HepG2 (cell line): ENCODE results near the gene PRMT2. TPM values are rescaled to one million over a fixed set of nuclear protein-coding genes. Genes with fewer than 3 reads are reported as not detected.

Experiments
- AHR ChIP-seq: IDR thresholded peaks from 2 replicates; pipeline ENCODE4 v1.6.1; 2018; ENCODE audit warnings: missing genetic modification reagents, missing compliant biosample characterization
- CBFB ChIP-seq: sonication (generic); formaldehyde crosslinking; IDR thresholded peaks from 2 replicates; pipeline ENCODE4 v1.4.0; 2020; ENCODE audit warnings: missing genetic modification reagents
- ISL2 ChIP-seq: sonication (generic); formaldehyde crosslinking; IDR thresholded peaks from 2 replicates; pipeline ENCODE4 v1.5.0; 2020; ENCODE audit warnings: missing genetic modification reagents
- MIER3 ChIP-seq: IDR thresholded peaks from 2 replicates; pipeline ENCODE4 v1.6.1; 2016; ENCODE audit warnings: missing compliant biosample characterization, borderline replicate concordance
- RAD51 ChIP-seq: fragments of 450-650 bp; IDR thresholded peaks from 2 replicates; pipeline ENCODE4 v1.6.1; 2016; ENCODE audit warnings: borderline replicate concordance
- ZSCAN25 ChIP-seq: sonication (generic); formaldehyde crosslinking; IDR thresholded peaks from 2 replicates; pipeline ENCODE4 v1.8.0; 2022; ENCODE audit warnings: mild to moderate bottlenecking, missing genetic modification reagents
- polyA plus RNA-seq, 8 experiments: library from polyadenylated mRNA; depleted of rRNA in 3 of 8; stranded (reverse) in 7 of 8; unstranded in 1 of 8; fragments of >200 nt; fragmentation: Illumina TruSeq in 4 of 8; extraction: Trizol in 4 of 8; gene quantifications; 2 replicates each; pipeline versions ENCODE4 v1.2.1 to v1.2.3, GENCODE V29; 2011 to 2016; ENCODE audit warnings: low read depth in 4 of 8, missing spikeins in 1 of 8, mixed read lengths in 1 of 8; ENCODE audit not compliant: insufficient read depth in 1 of 8
- total RNA-seq, 5 experiments: library from RNA; depleted of rRNA; stranded (reverse); fragments of >200 nt; fragmentation: Illumina TruSeq; extraction: Trizol; gene quantifications; 2 replicates each; pipeline ENCODE4 v1.2.3, GENCODE V29; 2016; ENCODE audit warnings: low read depth in 1 of 5
- TF ChIP-seq, protein P1 (sequence below): sonication (generic); formaldehyde crosslinking; IDR thresholded peaks from 2 replicates; pipeline ENCODE4 v1.5.0; 2020; ENCODE audit warnings: missing genetic modification reagents, mild to moderate bottlenecking, borderline replicate concordance
- TF ChIP-seq, protein P2 (sequence below): sonication (generic); formaldehyde crosslinking; IDR thresholded peaks from 2 replicates; pipeline ENCODE4 v1.4.0; 2020; ENCODE audit warnings: missing genetic modification reagents
- TF ChIP-seq, protein P3 (sequence below): sonication (generic); formaldehyde crosslinking; IDR thresholded peaks from 2 replicates; pipeline ENCODE4 v1.5.0; 2020; ENCODE audit warnings: mild to moderate bottlenecking, missing genetic modification reagents
- TF ChIP-seq, protein P4 (sequence below): sonication (generic); formaldehyde crosslinking; IDR thresholded peaks from 2 replicates; pipeline ENCODE4 v1.4.0; 2020; ENCODE audit warnings: missing genetic modification reagents

PRMT2 gene
- total and polyA plus RNA-seq, 2 of the 13 experiments (the other 11 are each of a cell fraction or from before 2014, with no cell fraction given) = 54.4 to 78.8 TPM

DNA sequence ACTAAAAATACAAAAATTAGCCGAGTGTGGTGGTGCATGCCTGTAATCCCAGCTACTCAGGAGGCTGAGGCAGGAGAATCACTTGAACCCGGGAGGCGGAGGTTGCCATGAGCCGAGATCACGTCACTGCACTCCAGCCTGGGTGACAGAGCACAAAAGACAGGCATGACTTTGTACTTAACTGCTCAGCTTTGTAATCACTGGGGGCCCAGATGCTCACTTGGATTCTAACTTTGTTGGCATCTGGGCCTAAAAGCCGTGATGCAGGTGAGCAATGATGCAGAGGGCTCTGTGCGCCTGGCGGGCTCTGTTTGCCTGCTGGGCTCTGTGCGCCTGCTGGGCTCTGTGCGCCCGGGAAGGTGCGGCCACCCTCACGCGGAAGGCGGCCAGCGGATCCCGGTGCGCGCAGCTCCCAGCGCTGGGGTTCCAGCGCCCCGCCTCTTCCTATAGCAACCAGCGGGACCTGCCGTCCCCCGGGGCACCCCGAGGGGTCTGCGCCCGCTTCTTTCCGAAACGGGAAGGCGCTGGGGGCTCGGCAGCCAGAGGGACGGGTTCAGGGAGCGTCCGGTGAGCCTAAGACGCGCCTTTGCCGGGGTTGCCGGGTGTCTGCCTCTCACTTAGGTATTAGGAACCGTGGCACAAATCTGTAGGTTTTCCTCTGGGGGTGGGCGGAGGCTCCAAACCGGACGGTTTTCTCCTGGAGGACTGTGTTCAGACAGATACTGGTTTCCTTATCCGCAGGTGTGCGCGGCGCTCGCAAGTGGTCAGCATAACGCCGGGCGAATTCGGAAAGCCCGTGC lies 31.7 kb downstream of the PRMT2 start (continued):
- TF ChIP-seq, protein P1, sequence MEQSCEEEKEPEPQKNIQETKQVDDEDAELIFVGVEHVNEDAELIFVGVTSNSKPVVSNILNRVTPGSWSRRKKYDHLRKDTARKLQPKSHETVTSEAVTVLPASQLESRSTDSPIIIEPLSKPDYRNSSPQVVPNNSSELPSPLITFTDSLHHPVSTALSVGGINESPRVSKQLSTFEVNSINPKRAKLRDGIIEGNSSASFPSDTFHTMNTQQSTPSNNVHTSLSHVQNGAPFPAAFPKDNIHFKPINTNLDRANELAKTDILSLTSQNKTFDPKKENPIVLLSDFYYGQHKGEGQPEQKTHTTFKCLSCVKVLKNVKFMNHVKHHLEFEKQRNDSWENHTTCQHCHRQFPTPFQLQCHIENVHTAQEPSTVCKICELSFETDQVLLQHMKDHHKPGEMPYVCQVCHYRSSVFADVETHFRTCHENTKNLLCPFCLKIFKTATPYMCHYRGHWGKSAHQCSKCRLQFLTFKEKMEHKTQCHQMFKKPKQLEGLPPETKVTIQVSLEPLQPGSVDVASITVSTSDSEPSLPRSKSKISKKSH (CRISPR knock-in tag) = no peak
- TF ChIP-seq, protein P2, sequence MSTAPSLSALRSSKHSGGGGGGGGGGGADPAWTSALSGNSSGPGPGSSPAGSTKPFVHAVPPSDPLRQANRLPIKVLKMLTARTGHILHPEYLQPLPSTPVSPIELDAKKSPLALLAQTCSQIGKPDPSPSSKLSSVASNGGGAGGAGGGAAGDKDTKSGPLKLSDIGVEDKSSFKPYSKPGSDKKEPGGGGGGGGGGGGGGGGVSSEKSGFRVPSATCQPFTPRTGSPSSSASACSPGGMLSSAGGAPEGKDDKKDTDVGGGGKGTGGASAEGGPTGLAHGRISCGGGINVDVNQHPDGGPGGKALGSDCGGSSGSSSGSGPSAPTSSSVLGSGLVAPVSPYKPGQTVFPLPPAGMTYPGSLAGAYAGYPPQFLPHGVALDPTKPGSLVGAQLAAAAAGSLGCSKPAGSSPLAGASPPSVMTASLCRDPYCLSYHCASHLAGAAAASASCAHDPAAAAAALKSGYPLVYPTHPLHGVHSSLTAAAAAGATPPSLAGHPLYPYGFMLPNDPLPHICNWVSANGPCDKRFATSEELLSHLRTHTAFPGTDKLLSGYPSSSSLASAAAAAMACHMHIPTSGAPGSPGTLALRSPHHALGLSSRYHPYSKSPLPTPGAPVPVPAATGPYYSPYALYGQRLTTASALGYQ (CRISPR knock-in tag) = no peak
- TF ChIP-seq, protein P3, sequence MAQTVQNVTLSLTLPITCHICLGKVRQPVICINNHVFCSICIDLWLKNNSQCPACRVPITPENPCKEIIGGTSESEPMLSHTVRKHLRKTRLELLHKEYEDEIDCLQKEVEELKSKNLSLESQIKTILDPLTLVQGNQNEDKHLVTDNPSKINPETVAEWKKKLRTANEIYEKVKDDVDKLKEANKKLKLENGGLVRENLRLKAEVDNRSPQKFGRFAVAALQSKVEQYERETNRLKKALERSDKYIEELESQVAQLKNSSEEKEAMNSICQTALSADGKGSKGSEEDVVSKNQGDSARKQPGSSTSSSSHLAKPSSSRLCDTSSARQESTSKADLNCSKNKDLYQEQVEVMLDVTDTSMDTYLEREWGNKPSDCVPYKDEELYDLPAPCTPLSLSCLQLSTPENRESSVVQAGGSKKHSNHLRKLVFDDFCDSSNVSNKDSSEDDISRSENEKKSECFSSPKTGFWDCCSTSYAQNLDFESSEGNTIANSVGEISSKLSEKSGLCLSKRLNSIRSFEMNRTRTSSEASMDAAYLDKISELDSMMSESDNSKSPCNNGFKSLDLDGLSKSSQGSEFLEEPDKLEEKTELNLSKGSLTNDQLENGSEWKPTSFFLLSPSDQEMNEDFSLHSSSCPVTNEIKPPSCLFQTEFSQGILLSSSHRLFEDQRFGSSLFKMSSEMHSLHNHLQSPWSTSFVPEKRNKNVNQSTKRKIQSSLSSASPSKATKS = no peak
- TF ChIP-seq ZSCAN25 (no peak), MIER3 (CRISPR knock-in tag) (no peak), CBFB (CRISPR knock-in tag) (no peak), RAD51 (no peak), AHR (CRISPR knock-in tag) (no peak), ISL2 (CRISPR knock-in tag) (0 out of 2 replicates have a peak, but pooled peaks have one; percentile 44)
- TF ChIP-seq, protein P4, sequence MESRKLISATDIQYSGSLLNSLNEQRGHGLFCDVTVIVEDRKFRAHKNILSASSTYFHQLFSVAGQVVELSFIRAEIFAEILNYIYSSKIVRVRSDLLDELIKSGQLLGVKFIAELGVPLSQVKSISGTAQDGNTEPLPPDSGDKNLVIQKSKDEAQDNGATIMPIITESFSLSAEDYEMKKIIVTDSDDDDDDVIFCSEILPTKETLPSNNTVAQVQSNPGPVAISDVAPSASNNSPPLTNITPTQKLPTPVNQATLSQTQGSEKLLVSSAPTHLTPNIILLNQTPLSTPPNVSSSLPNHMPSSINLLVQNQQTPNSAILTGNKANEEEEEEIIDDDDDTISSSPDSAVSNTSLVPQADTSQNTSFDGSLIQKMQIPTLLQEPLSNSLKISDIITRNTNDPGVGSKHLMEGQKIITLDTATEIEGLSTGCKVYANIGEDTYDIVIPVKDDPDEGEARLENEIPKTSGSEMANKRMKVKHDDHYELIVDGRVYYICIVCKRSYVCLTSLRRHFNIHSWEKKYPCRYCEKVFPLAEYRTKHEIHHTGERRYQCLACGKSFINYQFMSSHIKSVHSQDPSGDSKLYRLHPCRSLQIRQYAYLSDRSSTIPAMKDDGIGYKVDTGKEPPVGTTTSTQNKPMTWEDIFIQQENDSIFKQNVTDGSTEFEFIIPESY = no peak
- TF ChIP-seq, all 625 proteins: peak for 47
